KBM-7 (cell line): ENCODE results near the gene ARAP2.

Experiments
- DNase-seq: peaks from one replicate; pipeline ENCODE4 v3.0.0-alpha.2; 2015
- in situ Hi-C: fragments of 300-500 bp; cut with MboI; formaldehyde crosslinking; loops from 2 replicates; pipeline ENCODE4 v1.14.3; 2020; ENCODE audit warnings: low sequenced_read_pairs, low pct_unique_long_range_greater_than_20kb, mixed read lengths

Gene ARAP2

GRCh38 chr4:36024901-36025660 lies 219.2 kb downstream of the ARAP2 start:
- in situ Hi-C loops = no loop called here
- DNase-seq = no peak

- in situ Hi-C loops = no loop called here
These were observed 224.0 kb downstream of the ARAP2 start for GRCh38 chr4:36020351-36020750.

More at GRCh38 chr4:36020351-36020750, 224.0 kb downstream of the ARAP2 start:
- no peak for DNase-seq
